B cell (primary cell): ENCODE measurements around the gene MED12L.

ENCODE experiments used
- CTCF ChIP-seq: fragments of 200-600 bp; IDR thresholded peaks from one replicate; pipeline ENCODE4 v1.8.0; 2022; ENCODE audit warnings: antibody characterized with exemption, mild to moderate bottlenecking
- EZH2 ChIP-seq: IDR thresholded peaks from 2 replicates; pipeline ENCODE4 v1.6.1; 2012; ENCODE audit warnings: borderline replicate concordance, low read depth, mild to moderate bottlenecking, moderate library complexity, low read length; ENCODE audit not compliant: insufficient read depth, poor library complexity, severe bottlenecking

GRCh38 chr3:151410891-151411559 lies 325.6 kb downstream of the MED12L start:
- TF ChIP-seq CTCF (no peak), EZH2 (no peak)
